DMS 273 treated with DMSO at 0.1 percent for 48 hours (cell line): Measurements from ENCODE around the gene MYO9B.

ENCODE experiments used
- DNase-seq: peaks from one replicate; lab custom pipeline; 2025; lab: John Stamatoyannopoulos, UW

MYO9B gene

GRCh38 chr19:17061691-17062090 is 13.9 kb upstream of the MYO9B start:
- no peak for DNase-seq

GRCh38 chr19:17063428-17063827 is 12.1 kb upstream of the MYO9B start:
- DNase-seq, result no peak

DNA sequence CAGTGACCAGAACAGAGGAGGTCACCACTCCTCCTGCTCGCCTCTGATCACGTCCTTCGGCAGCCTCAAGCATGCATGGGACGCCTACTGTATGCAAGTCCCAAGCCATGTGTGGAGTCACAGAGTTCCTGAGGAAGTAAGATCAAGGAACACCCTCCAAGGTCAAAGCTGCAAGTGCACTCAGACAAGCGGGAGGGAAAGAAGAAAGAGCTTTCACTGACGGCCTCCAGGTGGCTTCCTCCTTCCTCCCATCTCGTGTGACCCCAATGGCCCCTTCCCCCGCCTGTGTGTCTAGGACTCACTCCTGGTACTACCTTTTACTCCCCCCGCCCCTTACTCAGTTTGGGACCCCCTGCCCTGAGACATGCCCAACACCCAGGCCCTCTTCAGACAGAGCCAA is 6.4 kb upstream of the MYO9B start:
- DNase-seq, result no peak

GRCh38 chr19:17070421-17070820 is 5.2 kb upstream of the MYO9B start:
- no peak for DNase-seq

DNA sequence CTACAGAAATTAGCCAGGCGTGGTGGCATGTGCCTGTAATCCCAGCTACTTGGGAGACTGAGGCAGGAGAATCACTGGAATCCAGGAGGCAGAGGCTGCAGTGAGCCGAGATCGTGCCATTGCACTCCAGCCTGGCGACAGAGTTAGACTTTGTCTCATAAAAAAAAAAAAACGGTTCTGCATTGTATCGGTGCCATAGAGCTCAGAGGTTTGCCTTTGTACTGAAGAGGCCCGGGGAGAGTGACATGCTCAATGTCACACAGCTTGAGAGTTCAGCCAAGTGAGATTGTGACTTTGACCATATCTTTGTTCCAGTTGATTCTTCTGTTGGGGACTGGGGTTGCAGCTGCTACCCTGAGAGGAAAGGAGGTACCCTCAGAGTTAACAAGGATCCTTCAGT is 4.7 kb upstream of the MYO9B start:
- DNase-seq, result no peak

GRCh38 chr19:17073869-17074633 is 1.5 kb upstream of the MYO9B start:
- DNase-seq, result no peak

- no peak for DNase-seq
Measured at GRCh38 chr19:17074634-17075034, 943 bp upstream of the MYO9B start.

DNA sequence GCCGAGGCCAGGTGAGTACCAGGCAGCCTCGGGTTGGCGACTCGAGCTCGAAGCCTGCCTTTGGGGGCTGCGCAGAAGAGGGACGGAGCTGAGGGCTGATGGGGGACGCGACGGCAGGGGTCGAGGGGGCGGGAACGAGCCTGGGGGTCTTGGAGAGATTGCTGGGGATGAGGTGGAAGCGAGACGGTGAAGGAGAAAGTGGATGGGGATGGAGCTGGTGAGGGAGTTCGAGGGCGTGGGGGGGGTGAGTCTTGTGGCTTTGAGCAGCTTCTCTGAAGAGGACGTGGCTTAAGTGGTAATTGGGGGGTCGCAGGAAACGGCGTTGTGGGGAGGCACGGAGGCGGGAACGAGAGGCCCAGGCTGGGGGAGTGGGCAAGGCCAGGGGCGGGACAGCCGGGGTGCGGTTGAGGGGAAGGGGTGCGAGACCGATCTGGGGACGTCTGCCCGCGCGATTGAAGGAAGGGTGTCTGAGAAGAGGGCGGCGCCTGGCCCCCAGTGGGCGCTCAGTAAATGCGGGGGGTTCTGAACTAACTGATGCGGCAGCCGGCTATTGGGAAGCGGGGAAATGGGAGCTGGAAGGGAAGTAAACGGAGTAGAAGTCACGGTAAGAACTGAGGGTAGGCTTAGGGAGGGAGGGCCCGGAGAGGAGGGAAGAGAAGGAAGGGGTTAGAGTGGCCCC is 426 bp downstream of the MYO9B start:
- DNase-seq, result no peak

DNA sequence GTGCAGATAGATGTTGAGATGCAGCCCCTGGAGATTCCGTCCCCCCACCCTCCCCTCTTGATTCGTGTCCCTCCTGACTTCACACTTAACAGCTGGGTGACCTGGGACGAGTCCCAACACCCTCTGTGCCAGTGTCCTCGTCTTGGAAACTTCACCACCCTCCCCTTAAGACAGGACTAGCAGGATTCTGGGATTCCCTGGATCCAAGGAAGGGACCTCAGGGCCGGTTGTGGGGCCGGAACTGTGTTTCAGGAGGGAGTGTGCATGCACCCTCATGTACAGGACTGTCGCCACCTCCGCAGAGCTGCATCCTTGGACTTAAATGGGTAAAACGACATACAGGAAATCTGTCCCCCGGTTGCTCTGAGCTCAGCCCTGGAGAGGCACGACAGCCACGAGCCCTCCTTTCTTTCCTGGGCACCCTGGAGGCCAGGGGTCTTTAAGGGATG is 990 bp downstream of the MYO9B start:
- DNase-seq, result no peak

GRCh38 chr19:17077447-17078028 is 2.0 kb downstream of the MYO9B start:
- DNase-seq, result no peak

- DNase-seq, result no peak
Measured at GRCh38 chr19:17078036-17078919, 2.7 kb downstream of the MYO9B start.

GRCh38 chr19:17078920-17079709 is 3.5 kb downstream of the MYO9B start:
- no peak for DNase-seq

GRCh38 chr19:17079710-17080439 is 4.3 kb downstream of the MYO9B start:
- DNase-seq, result no peak

GRCh38 chr19:17080440-17080801 is 4.8 kb downstream of the MYO9B start:
- DNase-seq, result no peak

GRCh38 chr19:17081672-17082630 is 6.4 kb downstream of the MYO9B start:
- DNase-seq, result no peak

DNA sequence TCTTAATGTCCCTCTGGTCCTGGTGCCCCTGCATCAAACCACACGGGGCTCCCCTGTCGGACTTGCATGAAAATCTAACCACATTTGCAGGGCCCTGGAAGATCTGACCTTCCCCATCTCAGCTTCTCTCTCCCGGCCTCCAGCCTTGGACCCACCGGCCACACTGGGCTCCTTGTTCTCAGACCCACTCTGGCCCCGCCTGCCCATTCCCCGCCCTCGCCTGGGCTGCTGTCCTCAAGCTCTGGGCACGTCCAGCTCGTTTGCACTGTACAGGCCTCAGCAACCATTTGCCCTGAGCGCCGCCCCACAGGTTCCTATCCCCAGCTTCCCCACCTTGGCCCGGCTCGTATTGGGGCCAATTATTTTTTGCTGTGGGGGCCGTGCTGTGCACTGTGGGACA is 10.5 kb downstream of the MYO9B start:
- no peak for DNase-seq

GRCh38 chr19:17086834-17087233 is 11.3 kb downstream of the MYO9B start:
- no peak for DNase-seq

DNA sequence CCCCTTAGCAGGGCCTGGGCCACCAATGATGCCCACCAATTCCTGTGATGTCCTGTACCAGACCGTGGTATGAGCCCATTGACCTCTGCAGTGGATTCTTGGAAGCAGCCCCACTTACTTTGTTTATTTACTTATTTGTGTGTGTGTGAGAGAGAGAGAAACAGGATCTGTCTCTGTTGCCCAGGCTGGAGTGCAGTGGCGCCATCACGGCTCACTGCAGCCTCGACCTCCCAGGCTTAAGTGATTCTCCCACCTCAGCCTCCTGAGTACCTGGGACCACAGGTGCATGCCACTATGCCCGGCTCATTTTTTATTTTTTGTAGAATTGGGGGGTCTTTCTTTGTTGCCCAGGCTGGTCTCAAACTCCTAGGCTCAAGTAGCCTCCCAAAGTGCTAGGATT is 13.0 kb downstream of the MYO9B start:
- DNase-seq, result no peak

DNA sequence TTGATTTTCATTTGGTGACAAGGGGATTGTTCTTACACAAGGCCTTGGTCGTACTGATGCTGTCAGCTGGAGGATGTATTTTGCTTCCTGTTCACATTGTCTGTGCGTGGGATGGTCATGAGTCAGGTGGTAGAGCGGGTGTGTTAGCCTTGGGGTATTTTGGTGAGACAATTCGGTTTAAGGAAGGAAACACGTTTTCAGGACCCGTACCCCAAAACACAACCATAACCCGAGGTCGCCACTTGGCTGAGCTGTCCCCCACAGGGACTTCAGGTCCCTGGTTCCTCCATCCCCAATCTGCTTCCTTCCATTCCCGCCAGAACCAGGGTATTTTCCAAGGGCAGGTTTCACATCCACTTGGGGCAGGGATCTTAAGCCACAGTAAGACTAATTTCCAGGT is 15.0 kb downstream of the MYO9B start:
- DNase-seq, result no peak
